Femur (tissue), 1 donor: ENCODE data around the gene SLC22A13.
"Not testable (repeated sequence)": the region's sequence is repeated elsewhere in the genome, so short reads cannot be mapped to it uniquely, and the experiment has no call there.

ENCODE experiments used
- DNase-seq: peaks from one replicate; pipeline ENCODE4 v3.0.0-alpha.2; 2017

SLC22A13 gene

DNA sequence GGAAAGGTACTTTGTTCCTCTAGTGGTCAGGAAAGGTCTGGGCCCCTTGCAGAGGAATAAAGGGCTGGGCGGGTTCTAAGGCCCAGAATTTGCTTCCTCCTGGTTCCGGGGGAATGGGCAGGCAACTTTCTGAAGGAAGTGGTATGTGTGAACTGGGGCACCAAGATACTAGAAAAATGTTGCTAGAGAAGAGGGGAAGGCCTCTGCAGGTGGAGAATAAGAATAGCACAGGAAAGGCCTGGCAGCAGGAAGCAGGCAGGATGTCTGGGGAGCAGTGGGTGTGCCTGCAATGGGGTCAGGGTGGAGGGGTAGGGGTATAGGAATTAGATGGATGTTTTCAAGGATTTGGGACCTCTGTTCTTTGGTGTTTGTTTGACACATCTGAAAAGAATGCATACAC, 2.0 kb downstream of the SLC22A13 start:
- DNase-seq: no peak

DNA sequence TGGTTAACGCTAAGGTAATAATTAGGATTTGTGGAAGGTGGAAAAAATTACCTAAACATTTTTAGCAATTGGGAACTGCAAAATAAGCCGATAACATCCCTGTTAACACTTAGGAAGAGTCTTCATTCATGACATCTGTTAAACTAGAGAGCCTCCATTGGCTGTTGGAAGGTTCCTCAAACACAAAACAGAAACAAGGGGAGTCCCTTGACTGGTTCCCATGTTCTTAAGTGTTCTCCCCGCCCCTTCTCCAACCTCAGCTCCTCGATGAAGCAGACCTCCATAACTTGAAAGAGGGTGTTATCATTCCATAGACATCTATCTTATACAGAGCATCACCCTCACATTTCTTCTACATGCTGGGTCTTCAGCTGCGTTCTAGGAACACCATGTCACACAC, 2.5 kb downstream of the SLC22A13 start:
- DNase-seq: no peak

DNA sequence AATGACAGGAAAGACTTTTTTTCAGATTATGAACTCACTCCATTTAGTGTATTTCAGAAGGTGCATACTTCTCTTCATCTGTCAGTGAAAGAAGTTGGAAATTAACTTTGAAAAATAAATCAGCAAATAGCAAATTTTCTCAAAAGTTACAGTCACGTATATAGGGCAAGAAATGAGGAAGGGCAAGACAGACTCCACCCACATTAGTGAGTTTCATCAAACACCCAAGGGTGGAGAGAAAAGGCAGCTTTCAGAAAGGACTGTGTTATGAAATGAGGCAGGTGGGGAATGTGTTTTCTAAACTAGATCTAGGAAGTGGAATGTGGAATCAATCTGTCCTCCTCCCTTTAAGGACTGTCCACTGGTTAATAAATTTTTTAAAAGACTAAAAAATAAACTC, 2.9 kb downstream of the SLC22A13 start:
- DNase-seq: no peak

DNA sequence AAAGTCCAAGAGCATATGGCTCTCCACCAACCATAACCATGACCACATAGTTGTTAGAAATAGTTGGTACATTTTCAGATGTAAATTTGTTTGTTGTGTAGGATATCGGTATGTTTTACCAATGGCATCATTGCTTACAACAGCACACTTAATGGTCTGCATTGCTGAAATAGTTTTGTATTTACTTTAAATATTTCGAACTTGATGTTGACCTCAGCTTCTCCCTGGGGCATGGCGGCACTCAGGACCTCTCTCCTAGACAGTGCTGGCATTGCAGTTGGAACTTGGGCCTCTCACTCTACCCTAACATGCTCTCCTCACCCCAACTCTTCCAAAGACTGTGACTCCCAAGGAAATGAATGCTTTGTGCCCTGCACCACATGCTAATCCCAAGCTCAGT, 5.0 kb downstream of the SLC22A13 start:
- no peak for DNase-seq

DNA sequence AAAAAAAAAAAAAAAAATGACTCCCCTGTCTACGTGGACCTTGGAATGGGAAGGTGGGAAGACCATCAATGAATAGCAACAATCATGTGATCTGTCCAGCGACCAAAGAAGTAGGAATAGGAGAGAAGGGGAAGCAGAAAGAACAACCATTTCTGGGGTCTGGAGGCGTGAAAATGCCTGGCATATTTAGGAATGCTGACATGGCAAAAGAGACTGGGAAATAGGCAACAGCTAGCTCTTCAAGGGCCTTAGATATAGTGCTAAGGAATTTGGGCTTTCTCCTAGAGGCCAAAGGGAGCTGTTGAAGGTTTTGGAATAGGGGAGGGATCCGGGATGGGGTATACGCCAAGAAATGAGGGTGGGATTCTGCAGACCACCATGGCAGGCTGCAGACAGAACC, 5.9 kb downstream of the SLC22A13 start:
- no peak for DNase-seq

DNA sequence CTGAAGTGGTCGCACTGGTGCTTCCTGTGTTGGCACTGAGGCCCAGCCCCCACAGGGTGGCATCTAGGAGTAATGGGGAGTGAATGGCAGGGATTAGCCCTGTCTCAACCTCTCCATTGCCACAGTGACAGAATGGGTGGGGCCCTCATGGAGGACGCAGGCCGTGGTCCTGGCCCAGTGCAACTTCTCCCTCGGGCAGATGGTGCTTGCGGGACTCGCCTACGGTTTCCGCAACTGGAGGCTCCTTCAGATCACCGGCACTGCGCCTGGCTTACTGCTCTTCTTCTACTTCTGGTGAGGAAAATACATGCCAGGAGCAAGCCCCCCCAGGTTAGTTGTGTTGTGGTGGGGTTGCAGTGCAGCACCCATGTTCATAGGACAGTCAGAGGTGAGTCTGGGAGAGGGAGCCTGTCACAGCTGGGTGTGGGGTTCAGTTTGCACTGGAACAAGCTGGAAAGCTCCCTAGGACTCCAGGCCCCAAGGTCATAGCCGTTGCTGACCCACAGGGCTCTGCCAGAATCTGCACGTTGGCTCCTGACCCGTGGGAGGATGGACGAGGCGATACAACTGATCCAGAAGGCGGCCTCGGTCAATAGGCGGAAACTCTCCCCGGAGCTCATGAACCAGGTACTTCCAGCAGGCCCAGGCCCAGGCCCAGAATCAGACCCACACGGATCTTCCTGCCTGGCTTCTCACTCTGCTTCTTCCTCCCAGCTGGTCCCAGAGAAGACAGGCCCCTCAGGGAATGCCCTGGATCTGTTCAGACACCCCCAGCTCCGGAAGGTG, 9.4 kb downstream of the SLC22A13 start:
- no peak for DNase-seq

DNA sequence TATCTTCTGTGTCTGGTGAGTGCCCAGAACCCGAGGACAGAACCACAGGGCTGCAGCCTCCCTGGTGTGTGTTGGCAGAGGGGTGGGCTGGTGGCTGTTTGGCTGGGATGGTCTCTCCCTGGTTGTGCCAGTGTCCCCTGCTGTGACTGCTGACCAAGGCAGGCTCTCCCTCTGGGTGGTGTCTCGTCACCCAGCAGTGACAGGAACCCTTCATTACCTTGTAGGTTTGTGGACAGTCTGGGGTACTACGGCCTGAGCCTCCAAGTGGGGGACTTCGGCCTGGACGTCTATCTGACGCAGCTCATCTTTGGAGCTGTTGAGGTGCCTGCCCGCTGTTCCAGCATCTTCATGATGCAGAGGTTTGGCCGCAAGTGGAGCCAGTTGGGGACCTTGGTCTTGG, 10.0 kb downstream of the SLC22A13 start:
- DNase-seq: no peak

DNA sequence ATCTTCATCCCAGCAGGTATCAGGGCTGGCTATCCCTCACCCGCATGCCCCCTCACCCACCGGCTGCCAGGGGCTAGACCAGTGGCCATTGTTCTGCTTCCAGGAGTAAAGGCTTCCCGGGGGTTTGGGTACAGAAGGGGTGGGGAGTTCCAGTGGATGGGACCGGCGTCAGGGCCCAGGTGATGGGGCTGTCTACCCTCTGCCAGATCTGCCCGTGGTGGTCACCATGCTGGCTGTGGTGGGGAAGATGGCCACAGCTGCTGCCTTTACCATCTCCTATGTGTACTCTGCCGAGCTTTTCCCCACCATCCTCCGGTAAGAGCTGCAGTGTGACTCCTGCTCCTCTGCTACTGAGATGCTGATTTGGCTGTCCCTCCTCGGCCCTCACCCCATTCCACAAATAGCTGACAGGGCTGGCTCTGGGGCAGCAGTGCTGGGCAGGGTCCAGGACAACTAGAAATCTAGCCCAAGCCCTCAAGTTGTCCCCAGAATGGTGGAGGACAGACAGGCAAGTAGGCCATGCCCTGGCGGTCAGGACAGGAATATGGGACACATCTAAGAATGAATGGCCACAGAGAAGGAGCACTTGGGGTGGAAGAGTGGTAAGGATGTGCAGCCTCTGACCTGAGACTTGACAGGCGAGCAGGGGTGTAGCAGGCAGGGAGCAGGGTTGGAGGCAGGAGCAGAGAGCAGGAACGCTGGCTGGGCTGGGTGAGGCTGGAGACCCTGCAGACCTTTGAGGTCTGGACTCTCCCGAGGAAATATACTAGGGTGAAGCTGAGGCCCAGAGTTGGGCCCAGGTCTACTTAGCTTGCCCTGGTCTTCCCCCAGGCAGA, 10.7 kb downstream of the SLC22A13 start:
- DNase-seq: no peak

DNA sequence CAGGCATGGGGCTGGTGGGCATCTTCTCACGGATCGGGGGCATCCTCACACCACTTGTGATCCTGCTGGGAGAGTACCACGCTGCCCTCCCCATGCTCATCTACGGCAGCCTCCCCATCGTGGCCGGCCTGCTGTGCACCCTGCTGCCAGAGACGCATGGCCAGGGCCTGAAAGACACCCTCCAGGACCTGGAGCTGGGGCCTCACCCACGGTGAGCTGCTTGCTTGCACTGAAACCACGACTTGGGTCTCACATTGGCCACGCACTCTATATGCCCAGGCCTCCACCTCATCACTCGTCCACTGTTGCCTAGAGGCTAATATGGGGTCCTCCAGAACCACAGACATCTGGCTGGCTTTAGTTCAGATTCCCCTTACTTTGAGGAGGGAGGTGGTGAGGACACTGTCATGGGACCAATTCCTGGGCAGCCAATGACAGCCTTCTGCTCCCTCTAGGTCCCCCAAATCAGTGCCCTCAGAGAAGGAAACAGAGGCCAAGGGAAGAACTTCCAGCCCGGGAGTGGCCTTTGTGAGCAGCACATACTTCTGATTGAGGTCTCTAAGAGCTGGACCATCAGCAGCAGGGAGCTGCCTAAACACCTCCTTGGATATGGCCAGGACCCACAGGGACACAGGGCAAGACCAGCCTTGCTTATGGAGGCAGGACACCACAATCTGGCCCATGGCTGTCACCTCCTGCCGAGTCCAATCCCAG, 11.5 kb downstream of the SLC22A13 start:
- no peak for DNase-seq

DNA sequence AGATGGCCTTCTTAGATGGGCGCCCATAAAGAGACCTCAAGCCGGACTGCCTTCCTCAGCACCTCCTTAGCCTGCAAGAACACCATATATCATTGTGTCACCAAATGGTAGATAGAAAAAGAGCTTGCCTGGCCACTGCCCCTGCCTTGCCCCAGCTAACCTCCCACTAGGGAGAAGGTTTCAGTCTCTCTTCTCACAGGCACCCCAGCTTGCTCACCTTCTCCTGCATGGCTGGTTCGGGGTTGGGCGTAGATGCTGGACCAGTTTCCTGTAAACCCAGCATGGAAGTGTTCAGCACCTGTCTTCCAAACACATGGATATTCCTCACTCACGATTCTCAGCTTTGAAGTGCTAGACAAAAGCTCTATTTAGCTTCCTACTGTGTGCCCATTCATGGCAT, 13.2 kb downstream of the SLC22A13 start:
- DNase-seq: no peak

DNA sequence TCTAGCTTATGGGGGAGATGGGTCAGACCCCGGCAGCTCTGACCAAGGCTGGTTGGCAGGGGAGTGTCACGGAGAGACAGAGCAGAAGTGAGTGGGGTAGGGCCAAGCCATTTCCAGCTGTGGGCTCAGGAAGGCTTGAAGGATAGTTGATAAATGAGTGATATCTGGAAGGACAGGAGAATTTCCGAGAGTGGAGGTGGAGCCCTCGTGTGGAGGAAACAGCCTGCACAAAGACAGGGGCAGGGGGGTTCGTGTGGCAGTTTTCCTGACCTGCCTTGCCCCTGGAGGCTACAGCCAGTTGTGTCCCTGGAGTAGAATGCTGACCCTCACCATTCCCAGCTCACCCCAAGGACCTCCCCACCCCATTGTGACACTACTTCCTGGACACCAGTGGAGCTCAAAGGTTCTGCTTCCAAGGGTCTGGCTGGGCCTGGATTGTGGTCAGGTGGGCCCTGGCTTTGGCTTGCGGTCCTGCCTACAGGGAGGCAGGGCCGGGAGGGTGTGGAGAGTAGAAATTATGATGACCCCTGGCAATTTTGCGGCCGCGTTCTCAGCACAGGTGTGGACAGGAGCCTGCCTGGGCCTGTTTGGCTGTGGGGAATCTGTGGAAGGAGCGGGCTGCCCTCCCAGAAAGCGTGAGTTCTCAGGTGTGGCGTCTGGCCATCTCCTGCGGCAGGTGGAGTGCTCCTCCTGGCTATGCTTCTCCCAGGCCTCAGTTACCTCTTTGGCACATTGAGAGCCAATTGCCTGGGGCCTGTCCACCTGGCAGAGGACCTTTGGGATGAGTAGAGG, 16.5 kb downstream of the SLC22A13 start, which contains the start of gene SLC22A14:
SLC22A14 (plus strand) TSS at position 400 of the 792 bp plus-strand sequence. CDS start 23,733 bp downstream, outside the sequence.
- DNase-seq: no peak

DNA sequence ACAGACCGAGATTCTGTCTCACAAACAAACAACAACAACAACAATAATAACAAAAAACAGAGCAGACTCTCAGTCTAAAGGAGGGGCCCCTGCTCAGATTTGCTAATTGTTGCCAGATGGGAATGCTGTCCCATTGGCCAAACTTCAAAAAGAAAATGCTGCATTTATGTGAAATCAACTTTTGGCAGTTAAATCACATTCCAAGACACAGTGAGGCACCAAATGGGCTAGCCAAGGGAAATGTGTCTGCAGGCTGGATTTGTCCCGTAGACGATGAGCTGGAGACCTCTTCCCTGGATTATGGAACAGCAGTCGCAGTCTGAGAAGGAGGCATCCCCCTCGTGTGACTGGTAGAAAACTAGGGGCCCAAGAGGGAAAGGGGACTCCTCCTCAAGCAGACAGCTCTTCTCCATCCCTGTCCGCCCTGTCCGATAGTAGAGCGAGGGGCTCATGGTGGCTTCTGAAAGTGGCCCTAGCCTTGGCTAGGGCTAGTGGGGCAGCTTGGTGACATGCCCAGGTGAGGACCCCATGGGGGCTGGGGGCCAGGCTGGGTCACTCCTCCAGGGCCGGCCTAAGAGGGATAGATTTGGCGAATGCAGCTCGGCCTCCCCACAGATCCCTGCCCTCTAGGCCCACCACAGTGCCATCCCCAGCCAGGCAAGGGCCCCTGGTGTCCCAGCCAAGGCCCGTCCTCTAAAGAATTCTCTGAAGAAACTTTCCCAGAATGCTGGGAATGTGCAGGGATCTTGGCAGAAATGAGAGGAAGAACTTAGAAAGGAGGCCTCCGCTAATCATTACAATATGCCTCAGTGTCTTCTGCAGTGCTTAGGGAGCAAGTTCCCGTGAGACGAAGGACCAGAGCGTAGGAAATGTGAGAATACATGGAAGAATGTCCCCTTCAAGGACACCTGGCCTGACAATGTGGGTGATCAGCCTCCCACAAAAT, 18.5 kb downstream of the SLC22A13 start:
- no peak for DNase-seq

DNA sequence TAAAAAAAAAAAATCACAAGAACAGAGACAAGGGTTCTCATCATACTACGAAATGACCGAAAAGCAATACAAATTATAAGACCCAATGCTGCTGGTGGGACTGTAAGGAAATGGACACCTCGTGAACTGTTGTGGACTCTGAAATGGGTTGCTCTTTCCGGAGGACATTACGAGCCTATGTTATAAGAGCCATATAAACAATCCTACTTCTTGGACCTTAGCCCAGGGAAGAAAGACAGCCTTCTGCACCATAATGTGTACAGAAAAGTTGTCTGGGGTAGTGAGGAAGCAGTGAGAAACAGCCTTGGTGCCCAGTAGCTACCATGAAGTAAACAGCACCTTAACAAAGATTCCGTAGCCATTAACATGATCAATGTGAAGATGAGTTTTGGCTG, 19.1 kb downstream of the SLC22A13 start:
- no peak for DNase-seq

DNA sequence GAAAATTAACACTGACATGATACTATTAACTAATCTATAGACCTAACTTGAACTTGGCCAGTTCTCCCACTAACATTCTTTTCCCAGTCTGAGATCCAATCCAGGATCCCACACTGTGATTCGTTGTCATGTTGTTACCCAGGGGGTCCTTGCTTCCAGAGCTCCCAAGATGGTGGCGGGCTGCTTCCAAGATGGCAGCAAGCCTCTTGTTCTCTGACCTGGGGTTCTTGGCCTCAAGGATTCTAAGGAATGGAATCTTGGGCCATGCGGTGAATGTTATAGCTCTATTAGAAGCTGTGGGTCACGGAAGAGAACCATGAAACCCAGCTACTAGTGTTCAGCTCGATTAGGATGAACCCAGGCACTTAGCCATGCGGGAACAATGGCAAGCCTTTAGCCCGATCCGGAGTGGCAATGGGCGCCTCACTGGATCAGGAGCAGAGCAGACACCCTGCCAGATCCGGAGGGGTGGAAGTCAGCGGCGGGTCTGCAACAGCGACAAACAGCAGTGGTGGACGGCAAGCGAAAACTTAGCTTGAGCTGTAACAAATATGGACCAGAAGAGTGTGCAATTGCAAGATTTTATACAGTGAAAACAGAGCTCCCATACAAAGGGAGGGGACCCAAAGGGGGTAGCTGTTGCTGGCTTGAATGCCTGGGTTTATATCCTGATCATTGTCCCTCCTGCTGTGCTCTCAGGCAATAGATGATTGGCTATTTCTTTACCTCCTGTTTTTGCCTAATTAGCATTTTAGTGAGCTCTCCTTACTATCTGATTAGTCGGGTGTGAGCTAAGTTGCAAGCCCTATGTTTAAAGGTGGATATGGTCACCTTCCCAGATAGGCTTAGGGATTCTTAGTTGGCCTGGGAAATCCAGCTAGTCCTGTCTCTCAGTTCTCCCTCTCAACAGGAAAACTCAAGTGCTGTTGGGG, 23.9 kb downstream of the SLC22A13 start:
- not testable (repeated sequence) for DNase-seq

DNA sequence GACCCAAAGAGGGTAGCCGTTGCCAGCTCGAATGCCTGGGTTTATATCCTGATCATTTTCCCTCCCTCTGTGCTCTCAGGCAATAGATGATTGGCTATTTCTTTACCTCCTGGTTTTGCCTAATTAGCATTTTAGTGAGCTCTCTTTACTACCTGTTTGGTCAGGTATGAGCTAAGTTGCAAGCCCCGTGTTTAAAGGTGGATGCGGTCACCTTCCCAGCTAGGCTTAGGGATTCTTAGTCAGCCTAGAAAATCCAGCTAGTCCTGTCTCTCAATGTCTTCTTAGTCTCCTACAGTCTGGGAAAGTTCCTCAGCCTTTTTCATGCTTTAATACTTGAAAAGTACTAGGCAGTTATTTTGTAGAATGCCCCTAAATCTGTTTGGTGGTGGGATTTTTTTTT, 31.4 kb downstream of the SLC22A13 start:
- not testable (repeated sequence) for DNase-seq

DNA sequence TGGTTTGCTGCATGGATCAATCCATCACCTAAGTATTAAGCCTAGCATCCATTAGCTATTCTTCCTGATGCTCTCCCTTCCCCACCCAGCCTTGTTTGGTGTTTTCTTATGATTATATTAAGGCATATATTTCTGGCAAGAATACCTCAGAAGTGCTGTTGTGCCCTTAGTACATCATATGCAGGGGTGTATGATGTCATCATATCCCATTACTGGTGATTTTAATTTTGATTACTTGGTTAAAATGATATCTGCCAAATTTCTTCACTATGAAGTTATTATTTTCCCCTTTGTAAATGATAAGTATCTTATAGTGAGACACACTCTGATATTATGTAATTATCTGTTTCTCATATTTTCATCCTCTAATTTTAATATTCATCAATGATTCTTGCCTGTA, 31.9 kb downstream of the SLC22A13 start:
- no peak for DNase-seq

DNA sequence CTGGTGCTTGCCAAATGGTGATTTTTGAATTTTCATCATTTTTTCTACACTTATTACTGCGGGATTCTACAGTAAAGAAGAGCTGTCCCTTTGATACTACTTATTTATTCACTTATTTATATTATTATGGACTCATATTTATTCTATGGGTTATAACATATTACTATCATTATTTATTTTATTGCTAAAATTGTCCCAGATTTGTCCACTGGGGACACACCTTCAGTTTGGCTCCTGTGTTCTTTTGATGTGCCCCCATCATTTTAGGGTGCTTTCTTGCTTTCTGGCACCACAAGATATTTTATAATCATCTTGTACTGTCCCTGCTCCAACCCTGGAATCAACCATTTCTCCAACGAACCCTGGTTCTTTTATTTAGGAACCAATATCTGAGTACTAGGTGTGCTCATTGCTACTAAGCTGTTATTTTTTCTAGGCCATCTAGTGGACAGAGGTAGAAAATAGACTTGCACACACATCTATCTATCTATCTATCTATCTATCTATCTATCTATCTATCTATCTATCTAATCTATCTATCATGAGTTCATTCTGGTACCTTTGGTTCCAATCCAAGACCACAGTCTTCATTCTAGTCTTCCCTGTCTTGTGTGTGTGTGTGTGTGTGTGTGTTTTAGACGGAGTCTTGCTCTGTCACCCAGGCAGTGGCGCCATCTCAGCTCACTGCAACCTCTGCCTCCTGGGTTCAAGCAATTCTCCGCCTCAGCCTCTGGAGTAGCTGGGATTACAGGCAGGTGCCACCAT, 32.5 kb downstream of the SLC22A13 start:
- DNase-seq: no peak

DNA sequence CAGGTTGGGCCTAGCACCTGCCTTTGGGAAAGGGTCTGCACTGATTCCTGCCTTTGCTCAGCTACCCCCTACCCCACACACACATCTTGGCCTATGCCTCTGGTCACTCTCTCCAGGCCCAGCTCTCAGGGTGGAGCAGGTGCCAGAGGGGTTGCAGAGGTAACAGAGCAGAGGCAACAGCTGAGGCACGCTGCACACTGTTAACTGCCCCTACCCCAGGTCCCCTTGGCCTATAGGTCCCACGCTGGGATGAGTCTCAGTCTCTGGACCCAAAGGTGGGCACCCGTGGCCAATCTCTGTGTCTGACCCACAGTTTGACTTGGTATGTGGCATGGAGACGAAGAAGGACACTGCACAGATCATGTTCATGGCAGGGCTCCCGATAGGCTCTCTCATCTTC, 41.3 kb downstream of the SLC22A13 start:
- no peak for DNase-seq

DNA sequence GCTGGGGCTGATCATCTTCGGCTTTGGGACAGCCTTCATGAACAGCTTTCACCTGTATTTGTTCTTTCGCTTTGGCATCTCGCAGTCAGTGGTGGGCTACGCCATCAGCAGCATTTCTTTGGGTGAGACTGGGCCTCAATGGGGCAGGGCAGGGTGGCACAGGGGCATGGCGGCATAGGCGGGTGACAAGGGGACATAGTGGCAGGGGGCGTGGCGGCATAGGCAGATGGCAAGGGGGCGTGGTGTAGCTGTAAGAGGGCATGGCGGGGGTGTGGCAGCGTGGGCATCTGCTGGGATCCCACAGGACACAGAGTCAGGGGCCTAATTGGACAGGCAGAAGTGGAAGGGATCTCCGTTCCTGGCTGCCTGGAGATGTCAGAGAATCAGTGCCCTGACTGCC, 42.0 kb downstream of the SLC22A13 start:
- no peak for DNase-seq
